Activated naive CD8-positive, alpha-beta T cell treated with anti-CD3 and anti-CD28 coated beads for 36 hours (primary cell): ENCODE data around the gene MRGPRG. TPM values are rescaled to one million over a fixed set of nuclear protein-coding genes. Genes with fewer than 3 reads are reported as not detected.
"Not testable (repeated sequence)": the region's sequence is repeated elsewhere in the genome, so short reads cannot be mapped to it uniquely, and the experiment has no call there.

Experiments
- DNase-seq: peaks from one replicate; pipeline ENCODE4 v3.0.0; 2021
- H3K27ac Mint-ChIP-seq: one replicate; pipeline ENCODE4 v1.8.0; 2022; ENCODE audit warnings: mild to moderate bottlenecking, moderate library complexity, mixed read lengths
- H3K27me3 Mint-ChIP-seq: one replicate; pipeline ENCODE4 v1.8.0; 2022; ENCODE audit warnings: mild to moderate bottlenecking, mixed read lengths
- H3K36me3 Mint-ChIP-seq: one replicate; pipeline ENCODE4 v1.8.0; 2021; ENCODE audit warnings: mild to moderate bottlenecking, mixed read lengths
- H3K4me1 Mint-ChIP-seq: one replicate; pipeline ENCODE4 v1.8.0; 2021; ENCODE audit warnings: mixed read lengths
- H3K4me3 Mint-ChIP-seq: one replicate; pipeline ENCODE4 v1.8.0; 2022; ENCODE audit warnings: mild to moderate bottlenecking, moderate library complexity, mixed read lengths
- H3K9me3 Mint-ChIP-seq: one replicate; pipeline ENCODE4 v1.8.0; 2022; ENCODE audit warnings: mixed read lengths
- total RNA-seq, 2 experiments: library from RNA; stranded (reverse); gene quantifications; one replicate each; pipeline ENCODE4 v1.2.3, GENCODE V29; 2021

The MRGPRG gene
- not detected for total RNA-seq

GRCh38 chr11:3218483-3219280 is at the start of gene MRGPRG:
Gene MRGPRG, minus strand, starts transcription at chr11:3218813. Its CDS starts 0 bp downstream, at chr11:3218813.
- H3K27ac Mint-ChIP-seq, result no peak within 1 kb of the TSS
- H3K4me1 Mint-ChIP-seq, result peaks cover 12% of the 10 kb centered on the region
- H3K27me3 Mint-ChIP-seq, result peaks cover 15% of the 10 kb centered on the region
- no peak within 1 kb of the TSS for H3K4me3 Mint-ChIP-seq
- no peaks in the 10 kb centered on the region for H3K36me3 Mint-ChIP-seq
- no peak for DNase-seq
- H3K9me3 Mint-ChIP-seq, result no peaks in the 10 kb centered on the region

GRCh38 chr11:3262548-3262947 is 43.9 kb upstream of the MRGPRG start:
- DNase-seq, H3K4me1 Mint-ChIP-seq, H3K27ac Mint-ChIP-seq, H3K9me3 Mint-ChIP-seq, H3K4me3 Mint-ChIP-seq, H3K36me3 Mint-ChIP-seq, H3K27me3 Mint-ChIP-seq: not testable (repeated sequence)

DNA sequence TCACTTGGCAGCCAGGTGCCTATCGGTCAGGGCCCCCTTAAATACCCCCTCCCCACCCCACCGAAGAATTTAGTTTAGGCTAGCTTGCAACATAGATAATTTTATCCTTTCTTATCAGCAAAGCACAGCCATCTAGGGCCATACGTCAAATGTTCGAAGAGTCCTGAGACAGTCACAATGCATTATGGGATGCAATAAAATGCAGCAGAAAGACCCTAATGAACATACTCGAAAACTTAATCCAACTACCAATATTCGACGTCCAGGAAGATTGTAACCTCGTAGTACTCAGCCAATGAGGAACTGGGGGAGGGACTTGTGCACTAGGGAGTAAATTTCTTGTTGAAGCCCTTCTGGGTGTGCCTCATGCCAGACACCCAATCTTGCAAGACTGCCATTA is 43.2 kb upstream of the MRGPRG start:
- not testable (repeated sequence) for H3K4me1 Mint-ChIP-seq, DNase-seq, H3K4me3 Mint-ChIP-seq, H3K27me3 Mint-ChIP-seq, H3K9me3 Mint-ChIP-seq, H3K27ac Mint-ChIP-seq, H3K36me3 Mint-ChIP-seq

GRCh38 chr11:3257509-3257908 is 38.9 kb upstream of the MRGPRG start:
- not testable (repeated sequence) for H3K27ac Mint-ChIP-seq, H3K36me3 Mint-ChIP-seq, H3K4me3 Mint-ChIP-seq, DNase-seq, H3K27me3 Mint-ChIP-seq, H3K4me1 Mint-ChIP-seq, H3K9me3 Mint-ChIP-seq

DNA sequence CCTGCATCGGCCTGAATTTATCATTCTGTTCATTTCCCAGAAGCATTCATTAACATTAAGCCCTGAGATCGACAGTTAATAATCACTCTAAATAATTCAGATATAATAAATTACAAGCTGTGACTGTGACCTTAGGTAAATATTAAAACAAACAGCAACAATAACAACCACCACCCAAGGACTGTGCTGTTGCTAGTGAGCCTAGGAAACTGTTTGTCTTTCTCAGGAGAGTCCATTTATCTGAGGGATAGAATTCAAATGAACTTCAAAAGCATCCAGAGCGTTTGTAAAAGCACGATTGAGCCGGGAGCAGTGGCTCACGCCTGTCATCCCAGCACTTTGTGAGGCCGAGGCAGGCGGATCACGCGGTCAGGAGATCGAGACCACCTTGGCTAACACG is 36.6 kb upstream of the MRGPRG start:
- H3K9me3 Mint-ChIP-seq, H3K4me1 Mint-ChIP-seq, DNase-seq, H3K27ac Mint-ChIP-seq, H3K36me3 Mint-ChIP-seq, H3K4me3 Mint-ChIP-seq, H3K27me3 Mint-ChIP-seq: not testable (repeated sequence)

DNA sequence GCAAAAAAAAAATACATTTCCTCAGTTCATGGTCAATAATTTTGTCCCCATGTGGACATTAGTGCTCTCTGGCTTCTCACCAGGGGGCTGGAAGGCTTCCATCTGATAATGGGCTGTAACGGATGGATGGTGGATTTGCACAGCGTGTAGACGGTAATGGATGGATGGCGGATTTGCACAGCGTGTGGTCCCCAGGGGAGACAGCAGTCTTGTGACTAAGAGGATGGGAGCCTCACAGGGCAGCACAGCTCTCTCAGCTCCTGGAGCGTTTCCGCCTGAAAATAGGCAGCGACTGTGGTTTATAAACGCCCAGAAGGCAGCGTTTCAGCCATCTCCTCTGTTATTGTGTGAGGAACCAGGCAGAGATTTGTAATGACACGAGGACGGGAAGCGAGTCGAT is 36.2 kb upstream of the MRGPRG start:
- not testable (repeated sequence) for H3K36me3 Mint-ChIP-seq, H3K4me1 Mint-ChIP-seq, H3K27me3 Mint-ChIP-seq, H3K9me3 Mint-ChIP-seq, H3K27ac Mint-ChIP-seq, DNase-seq, H3K4me3 Mint-ChIP-seq

GRCh38 chr11:3245071-3245470 is 26.5 kb upstream of the MRGPRG start:
- H3K27me3 Mint-ChIP-seq, result peaks cover 7% of the 10 kb centered on the region

GRCh38 chr11:3243880-3244279 is 25.3 kb upstream of the MRGPRG start:
- H3K4me3 Mint-ChIP-seq, result no peak overlapping the region
- no peak for DNase-seq
- no peaks in the 10 kb centered on the region for H3K36me3 Mint-ChIP-seq
- no peaks in the 10 kb centered on the region for H3K4me1 Mint-ChIP-seq
- no peaks in the 10 kb centered on the region for H3K9me3 Mint-ChIP-seq
- peaks cover 7% of the 10 kb centered on the region for H3K27me3 Mint-ChIP-seq
- no peak overlapping the region for H3K27ac Mint-ChIP-seq

More at GRCh38 chr11:3245071-3245470, 26.5 kb upstream of the MRGPRG start:
- no peaks in the 10 kb centered on the region for H3K9me3 Mint-ChIP-seq
- DNase-seq, result no peak
- no peak overlapping the region for H3K27ac Mint-ChIP-seq
- no peaks in the 10 kb centered on the region for H3K36me3 Mint-ChIP-seq
- no peaks in the 10 kb centered on the region for H3K4me1 Mint-ChIP-seq
- H3K4me3 Mint-ChIP-seq, result no peak overlapping the region

DNA sequence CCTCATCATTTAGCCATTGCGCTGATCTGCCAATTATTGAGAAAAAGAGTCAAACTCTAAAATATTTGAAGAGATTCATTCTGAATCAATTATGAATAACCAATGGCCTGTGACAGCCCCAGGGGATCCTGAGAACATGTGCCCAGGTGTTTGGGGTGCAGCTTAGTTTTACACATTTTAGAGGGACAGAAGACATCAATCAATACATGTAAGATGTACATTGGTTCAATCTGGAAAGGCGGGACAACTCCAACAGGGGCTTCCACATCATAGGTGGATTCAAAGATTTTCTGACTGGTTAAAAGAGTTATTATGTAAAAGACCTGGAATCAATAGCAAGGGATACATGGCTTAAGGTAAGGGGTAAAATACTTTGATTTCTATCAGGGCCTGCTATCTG is 18.5 kb upstream of the MRGPRG start:
- Mint-ChIP-seq H3K4me3 (no peak overlapping the region), H3K27me3 (no peaks in the 10 kb centered on the region), H3K27ac (no peak overlapping the region), H3K9me3 (no peaks in the 10 kb centered on the region), H3K36me3 (no peaks in the 10 kb centered on the region), H3K4me1 (no peaks in the 10 kb centered on the region)
- no peak for DNase-seq

- Mint-ChIP-seq H3K27me3 (peaks cover 4% of the 10 kb centered on the region), H3K27ac (no peak overlapping the region), H3K36me3 (no peaks in the 10 kb centered on the region), H3K4me1 (no peaks in the 10 kb centered on the region), H3K9me3 (no peaks in the 10 kb centered on the region), H3K4me3 (no peak overlapping the region)
- DNase-seq, result no peak
Observed at GRCh38 chr11:3234846-3235245, 16.2 kb upstream of the MRGPRG start.

GRCh38 chr11:3232956-3233355 is 14.3 kb upstream of the MRGPRG start:
- no peak overlapping the region for H3K4me3 Mint-ChIP-seq
- no peaks in the 10 kb centered on the region for H3K36me3 Mint-ChIP-seq
- no peak overlapping the region for H3K27ac Mint-ChIP-seq
- no peaks in the 10 kb centered on the region for H3K4me1 Mint-ChIP-seq
- DNase-seq, result no peak
- H3K9me3 Mint-ChIP-seq, result no peaks in the 10 kb centered on the region
- peaks cover 4% of the 10 kb centered on the region for H3K27me3 Mint-ChIP-seq

- Mint-ChIP-seq H3K4me3 (no peak within 1 kb of the TSS), H3K4me1 (no peaks in the 10 kb centered on the region), H3K27me3 (peaks cover 4% of the 10 kb centered on the region), H3K36me3 (no peaks in the 10 kb centered on the region), H3K9me3 (no peaks in the 10 kb centered on the region), H3K27ac (no peak within 1 kb of the TSS)
- no peak for DNase-seq
Observed at GRCh38 chr11:3231851-3232744, 13.5 kb upstream of the MRGPRG start, which contains the start of gene MRGPRE. Gene MRGPRE, minus strand, starts transcription at chr11:3232417. Its CDS starts 3,618 bp downstream, at chr11:3228799.

DNA sequence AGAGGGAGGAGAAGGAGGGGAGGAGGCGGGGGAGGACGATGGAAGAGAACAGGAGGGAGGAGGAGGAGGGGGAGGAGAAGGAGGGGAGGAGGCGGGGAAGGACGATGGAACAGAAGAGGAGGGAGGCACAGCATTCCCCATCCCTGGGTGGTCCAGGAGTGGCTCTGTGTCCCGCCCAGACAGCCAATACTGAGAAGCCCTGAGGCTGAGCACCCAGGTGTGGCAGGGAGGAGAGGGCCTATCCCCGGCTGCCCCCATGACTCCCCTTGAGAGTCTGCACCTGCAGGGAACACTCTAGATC is 12.9 kb upstream of the MRGPRG start:
- DNase-seq, result no peak
- Mint-ChIP-seq H3K27me3 (peaks cover 4% of the 10 kb centered on the region), H3K4me1 (no peaks in the 10 kb centered on the region), H3K36me3 (no peaks in the 10 kb centered on the region), H3K27ac (no peak overlapping the region), H3K4me3 (no peak overlapping the region), H3K9me3 (no peaks in the 10 kb centered on the region)

GRCh38 chr11:3230636-3231549 is 12.3 kb upstream of the MRGPRG start:
- no peak for DNase-seq
- H3K4me1 Mint-ChIP-seq, result no peaks in the 10 kb centered on the region
- H3K27me3 Mint-ChIP-seq, result peaks cover 4% of the 10 kb centered on the region
- H3K4me3 Mint-ChIP-seq, result no peak overlapping the region
- no peak overlapping the region for H3K27ac Mint-ChIP-seq
- no peaks in the 10 kb centered on the region for H3K9me3 Mint-ChIP-seq
- no peaks in the 10 kb centered on the region for H3K36me3 Mint-ChIP-seq
